Peyer's patch (tissue), 4 donors: ENCODE results near the gene ZCCHC14.
"Not testable (repeated sequence)": the region's sequence is repeated elsewhere in the genome, so short reads cannot be mapped to it uniquely, and the experiment has no call there.

ENCODE experiments used
- CTCF ChIP-seq, 6 experiments: fragments of 450-650 bp in 4 of 6; fragments of 200-600 bp in 2 of 6; sonication (generic) in 1 of 6; IDR thresholded peaks; one replicate each; pipeline ENCODE4 v1.5.1; 2017 to 2019; ENCODE audit warnings: antibody characterized with exemption in 6 of 6, mild to moderate bottlenecking in 3 of 6, moderate library complexity in 1 of 6
- POLR2A ChIP-seq, 2 donors: fragments of 450-650 bp; IDR thresholded peaks; one replicate each; pipeline ENCODE4 v1.5.1; 2017; ENCODE audit warnings: antibody characterized with exemption in 2 of 2, mild to moderate bottlenecking in 2 of 2, moderate library complexity in 2 of 2

DNA sequence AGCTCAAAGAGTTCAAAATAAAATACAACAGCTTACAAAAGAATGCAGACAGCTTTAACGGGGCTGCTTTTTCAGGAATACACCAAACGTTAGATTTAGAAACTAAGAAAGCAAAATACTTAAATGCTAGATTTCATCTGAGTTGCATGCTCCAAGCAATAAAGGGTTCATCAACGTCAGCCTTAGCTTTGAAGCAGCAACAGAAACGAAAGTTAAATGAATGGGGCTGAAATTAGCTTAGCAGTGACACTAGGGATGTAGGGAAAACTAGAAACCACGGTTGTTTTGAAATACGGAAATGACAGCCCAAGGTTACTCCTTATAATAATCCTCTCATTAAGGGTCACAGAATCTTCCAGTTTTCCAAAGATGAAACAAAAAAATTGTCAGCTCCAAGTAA, 3.9 kb downstream of the ZCCHC14 start:
- TF ChIP-seq CTCF, POLR2A (IDR thresholded peaks at IDR 0.05): not testable (repeated sequence)
